Endothelial cell of umbilical vein (primary cell): ENCODE data around the gene COL23A1. TPM values are rescaled to one million over a fixed set of nuclear protein-coding genes. Genes with fewer than 3 reads are reported as not detected.

ENCODE experiments used
- BruUV-seq: library from RNA; stranded (reverse); fragments of 400-500 nt; replicated peaks from 2 replicates; lab custom pipeline; 2021; lab: Mats Ljungman, UMichigan
- CTCF ChIA-PET: fragments of 300-600, 350-600 bp; sonication (Branson Sonifier 250); formaldehyde crosslinking; loops from one replicate; lab custom pipeline; 2021; ENCODE audit warnings: antibody characterized with exemption, inconsistent platforms; lab: Charles Lee
- POLR2A ChIA-PET: fragments of 300-600, 350-600 bp; sonication (Branson Sonifier 250); formaldehyde crosslinking; loops from one replicate; lab custom pipeline; 2021; ENCODE audit warnings: antibody characterized with exemption, inconsistent platforms; lab: Charles Lee
- DNase-seq: peaks from one replicate; pipeline ENCODE4 v3.0.0-alpha.2; 2011; ENCODE audit warnings: low read depth, low spot score
- FAIRE-seq: peaks from 2 replicates; lab custom pipeline; 2011; peaks lifted over from hg19 to GRCh38; lab: Jason Lieb, UNC
- H2AFZ ChIP-seq: 2 replicates; pipeline ENCODE4 v1.6.0; 2012; ENCODE audit warnings: low read depth, low read length, control low read depth, inconsistent platforms
- H3K27ac ChIP-seq: 2 replicates; pipeline ENCODE4 v1.5.1; 2011; ENCODE audit warnings: low read depth, mild to moderate bottlenecking, control low read depth, low read length, moderate library complexity; ENCODE audit not compliant: insufficient read depth
- H3K27me3 ChIP-seq, 2 experiments: 2 replicates each; pipeline versions ENCODE4 v1.6.0 to v1.6.1; 2011; ENCODE audit warnings: low read length in 2 of 2, mixed read lengths in 1 of 2; ENCODE audit not compliant: control insufficient read depth in 2 of 2, insufficient read depth in 2 of 2
- H3K36me3 ChIP-seq, 2 experiments: 2 replicates in 1 of 2; 3 replicates in 1 of 2; pipeline ENCODE4 v1.5.1; 2011; ENCODE audit warnings: low read length in 2 of 2, mild to moderate bottlenecking in 1 of 2, moderate library complexity in 1 of 2; ENCODE audit not compliant: control insufficient read depth in 2 of 2, insufficient read depth in 2 of 2; ENCODE audit errors: extremely low read depth in 1 of 2
- H3K4me1 ChIP-seq: 3 replicates; pipeline ENCODE4 v1.5.1; 2011; ENCODE audit warnings: mild to moderate bottlenecking, low read length; ENCODE audit not compliant: control insufficient read depth, insufficient read depth; ENCODE audit errors: extremely low read depth
- H3K4me2 ChIP-seq: 2 replicates; pipeline ENCODE4 v1.6.1; 2011; ENCODE audit warnings: low read length, control low read depth, mixed read lengths; ENCODE audit not compliant: insufficient read depth
- H3K4me3 ChIP-seq, 3 experiments: fragments of 200-600 bp in 1 of 3; sonication (generic), shearing (Covaris generic) in 1 of 3; replicated peaks in 1 of 3; 2 replicates each; pipeline ENCODE4 v1.5.1; 2011 to 2016; ENCODE audit warnings: control low read depth in 3 of 3, low read length in 3 of 3, mild to moderate bottlenecking in 2 of 3, inconsistent platforms in 1 of 3, low read depth in 1 of 3, moderate library complexity in 1 of 3; ENCODE audit not compliant: insufficient read depth in 1 of 3
- H3K79me2 ChIP-seq: 2 replicates; pipeline ENCODE4 v1.6.0; 2012; ENCODE audit warnings: low read length, inconsistent platforms; ENCODE audit not compliant: control insufficient read depth, insufficient read depth
- H3K9ac ChIP-seq: replicated peaks from 2 replicates; pipeline ENCODE3; 2011; ENCODE audit warnings: low read length, control low read depth; ENCODE audit not compliant: insufficient read depth; ENCODE audit errors: extremely low read depth
- H3K9me1 ChIP-seq: replicated peaks from 3 replicates; pipeline ENCODE4 v1.6.0; 2011; ENCODE audit warnings: mild to moderate bottlenecking, low read length; ENCODE audit not compliant: control insufficient read depth, insufficient read depth; ENCODE audit errors: extremely low read depth
- H3K9me3 ChIP-seq: replicated peaks from 2 replicates; pipeline ENCODE4 v1.5.1; 2012; ENCODE audit warnings: low read length, inconsistent platforms; ENCODE audit not compliant: control insufficient read depth, insufficient read depth
- H4K20me1 ChIP-seq: replicated peaks from 2 replicates; pipeline ENCODE3; 2011; ENCODE audit warnings: mild to moderate bottlenecking, low read length; ENCODE audit not compliant: control insufficient read depth, insufficient read depth; ENCODE audit errors: extremely low read depth
- CTCF ChIP-seq, 2 donors: IDR thresholded peaks; 1 replicate in 1 of 2; 2 replicates in 1 of 2; pipeline ENCODE4 v1.5.1; 2011; ENCODE audit warnings: low read length in 2 of 2, mild to moderate bottlenecking in 2 of 2, moderate library complexity in 2 of 2, control low read depth in 1 of 2, inconsistent platforms in 1 of 2, low read depth in 1 of 2; ENCODE audit not compliant: insufficient read depth in 1 of 2; ENCODE audit errors: extremely low read depth in 1 of 2
- EZH2 ChIP-seq: IDR thresholded peaks from 2 replicates; pipeline ENCODE4 v1.6.1; 2012; ENCODE audit warnings: borderline replicate concordance, low read depth, mild to moderate bottlenecking, moderate library complexity, low read length, inconsistent platforms; ENCODE audit not compliant: severe bottlenecking
- FOS ChIP-seq: IDR thresholded peaks from 2 replicates; pipeline ENCODE4 v1.6.1; 2011; ENCODE audit warnings: mild to moderate bottlenecking, low read length, moderate library complexity, borderline replicate concordance; ENCODE audit not compliant: insufficient read depth
- GATA2 ChIP-seq: IDR thresholded peaks from 2 replicates; pipeline ENCODE4 v1.7.0; 2011; ENCODE audit warnings: low read depth, mild to moderate bottlenecking, moderate library complexity, mixed read lengths, low read length; ENCODE audit not compliant: insufficient read length, insufficient read depth
- JUN ChIP-seq: IDR thresholded peaks from 2 replicates; pipeline ENCODE4 v1.6.1; 2011; ENCODE audit warnings: borderline replicate concordance, low read depth; ENCODE audit not compliant: insufficient read length, insufficient read depth
- MAX ChIP-seq: IDR thresholded peaks from 2 replicates; pipeline ENCODE4 v1.6.1; 2011; ENCODE audit not compliant: insufficient read depth, insufficient read length
- MYC ChIP-seq: IDR thresholded peaks from one replicate; pipeline ENCODE4 v1.6.1; 2011; ENCODE audit warnings: mild to moderate bottlenecking, low read depth, low read length
- POLR2A ChIP-seq: IDR thresholded peaks from 2 replicates; pipeline ENCODE4 v1.6.1; 2012; ENCODE audit warnings: low read depth, mild to moderate bottlenecking, control low read depth, low read length
- POLR2AphosphoS5 ChIP-seq: IDR thresholded peaks from 2 replicates; pipeline ENCODE4 v1.6.1; 2012; ENCODE audit warnings: low read depth, mild to moderate bottlenecking, control low read depth, low read length, moderate library complexity; ENCODE audit not compliant: insufficient read depth
- dilution Hi-C: fragments of 300-500 bp; cut with MboI; formaldehyde crosslinking; loops from one replicate; pipeline ENCODE4 v1.15.0; 2019; ENCODE audit warnings: low sequenced_read_pairs; ENCODE audit not compliant: extremely low pct_ligation_motif_present
- intact Hi-C: fragments of 100-400 bp; cut with micrococcal nuclease; formaldehyde crosslinking; loops from one replicate; pipeline ENCODE4 v1.10.0; 2022
- polyA plus RNA-seq, 4 experiments: library from polyadenylated mRNA; depleted of rRNA in 3 of 4; stranded (reverse) in 3 of 4; unstranded in 1 of 4; fragments of >200 nt; gene quantifications; 2 replicates each; pipeline versions ENCODE4 v1.2.1 to v1.2.3, GENCODE V29; 2011 to 2012; ENCODE audit warnings: missing spikeins in 1 of 4
- total RNA-seq: library from RNA; stranded (reverse); gene quantifications from 2 replicates; pipeline ENCODE4 v1.2.3, GENCODE V29; 2021

COL23A1 gene
- total and polyA plus RNA-seq, 2 donors (not counting 3 experiments of a cell fraction or from before 2014, with no cell fraction given), result not detected

GRCh38 chr5:178368716-178369300 lies 221.4 kb downstream of the COL23A1 start:
- DNase-seq (no peak), FAIRE-seq (no peak)
- no TSS peak for BruUV-seq
- ChIA-PET CTCF (no interaction called here), POLR2A (no interaction called here)
- H3K36me3 ChIP-seq, result no peaks in the 10 kb centered on the region
- no peaks in the 10 kb centered on the region for H3K9me1 ChIP-seq
- no peak overlapping the region for H2AFZ ChIP-seq
- H3K9ac ChIP-seq, result no peak overlapping the region
- intact Hi-C loops (no loop called here), dilution Hi-C loops (no loop called here)
- no peak overlapping the region for H3K4me3 ChIP-seq
- H3K9me3 ChIP-seq, result no peaks in the 10 kb centered on the region
- TF ChIP-seq MAX (no peak), POLR2A (no peak), GATA2 (no peak), POLR2AphosphoS5 (no peak), JUN (no peak), MYC (no peak), CTCF (IDR thresholded peaks at IDR 0.05; ENCODE audit: extremely low read depth in 1 of 2, insufficient read depth in 1 of 2, low read depth in 1 of 2, low read length in 2 of 2) (no peak), EZH2 (no peak), FOS (no peak)
- no peak overlapping the region for H3K4me2 ChIP-seq
- H4K20me1 ChIP-seq, result no peaks in the 10 kb centered on the region
- no peak overlapping the region for H3K27ac ChIP-seq
- no peaks in the 10 kb centered on the region for H3K4me1 ChIP-seq
- no peaks in the 10 kb centered on the region for H3K27me3 ChIP-seq
- no peaks in the 10 kb centered on the region for H3K79me2 ChIP-seq
